HepG2 (cell line): ENCODE measurements around the gene AXDND1. TPM values are rescaled to one million over a fixed set of nuclear protein-coding genes. Genes with fewer than 3 reads are reported as not detected.

ENCODE experiments used
- ATAD3A ChIP-seq: sonication (generic); formaldehyde crosslinking; IDR thresholded peaks from 2 replicates; pipeline ENCODE4 v1.4.0; 2020; ENCODE audit warnings: missing genetic modification reagents
- GLI4 ChIP-seq: sonication (generic); formaldehyde crosslinking; IDR thresholded peaks from 2 replicates; pipeline ENCODE4 v1.5.1; 2020; ENCODE audit warnings: missing genetic modification reagents, mild to moderate bottlenecking, moderate library complexity, borderline replicate concordance
- HOXA5 ChIP-seq: sonication (generic); formaldehyde crosslinking; IDR thresholded peaks from 2 replicates; pipeline ENCODE4 v1.4.0; 2020; ENCODE audit warnings: missing genetic modification reagents
- NFE2L2 ChIP-seq: fragments of 150-350 bp; IDR thresholded peaks from 2 replicates; pipeline ENCODE4 v1.6.1; 2014; ENCODE audit warnings: low read length
- SMC3 ChIP-seq: IDR thresholded peaks from 2 replicates; pipeline ENCODE4 v1.6.1; 2011; ENCODE audit warnings: low read length, improper control_type of control experiment
- TEAD3 ChIP-seq: optimal IDR thresholded peaks from 2 replicates; pipeline ENCODE3; 2016; ENCODE audit warnings: borderline replicate concordance
- ZNF564 ChIP-seq: sonication (generic); formaldehyde crosslinking; IDR thresholded peaks from 2 replicates; pipeline ENCODE4 v1.8.1; 2023; ENCODE audit warnings: mild to moderate bottlenecking, missing genetic modification reagents
- polyA plus RNA-seq, 8 experiments: library from polyadenylated mRNA; depleted of rRNA in 3 of 8; stranded (reverse) in 7 of 8; unstranded in 1 of 8; fragments of >200 nt; fragmentation: Illumina TruSeq in 4 of 8; extraction: Trizol in 4 of 8; gene quantifications; 2 replicates each; pipeline versions ENCODE4 v1.2.1 to v1.2.3, GENCODE V29; 2011 to 2016; ENCODE audit warnings: low read depth in 4 of 8, missing spikeins in 1 of 8, mixed read lengths in 1 of 8; ENCODE audit not compliant: insufficient read depth in 1 of 8
- total RNA-seq, 5 experiments: library from RNA; depleted of rRNA; stranded (reverse); fragments of >200 nt; fragmentation: Illumina TruSeq; extraction: Trizol; gene quantifications; 2 replicates each; pipeline ENCODE4 v1.2.3, GENCODE V29; 2016; ENCODE audit warnings: low read depth in 1 of 5
- TF ChIP-seq, protein P1 (sequence below): sonication (generic); formaldehyde crosslinking; IDR thresholded peaks from 2 replicates; pipeline ENCODE4 v1.5.1; 2020; ENCODE audit warnings: missing genetic modification reagents, mild to moderate bottlenecking, borderline replicate concordance
- TF ChIP-seq, protein P2 (sequence below): IDR thresholded peaks from 2 replicates; pipeline ENCODE4 v1.6.1; 2016; ENCODE audit warnings: low read depth
- TF ChIP-seq, protein P3 (sequence below): sonication (generic); formaldehyde crosslinking; IDR thresholded peaks from 2 replicates; pipeline ENCODE4 v1.5.0; 2020; ENCODE audit warnings: mild to moderate bottlenecking, missing genetic modification reagents, moderate library complexity
- TF ChIP-seq, protein P4 (sequence below): IDR thresholded peaks from 2 replicates; pipeline ENCODE4 v1.6.1; 2016; ENCODE audit warnings: mild to moderate bottlenecking, missing biosample characterization, missing genetic modification reagents

The AXDND1 gene
- total and polyA plus RNA-seq, 2 of the 13 experiments (the other 11 are each of a cell fraction or from before 2014, with no cell fraction given), result 0.15 to 0.40 TPM

DNA sequence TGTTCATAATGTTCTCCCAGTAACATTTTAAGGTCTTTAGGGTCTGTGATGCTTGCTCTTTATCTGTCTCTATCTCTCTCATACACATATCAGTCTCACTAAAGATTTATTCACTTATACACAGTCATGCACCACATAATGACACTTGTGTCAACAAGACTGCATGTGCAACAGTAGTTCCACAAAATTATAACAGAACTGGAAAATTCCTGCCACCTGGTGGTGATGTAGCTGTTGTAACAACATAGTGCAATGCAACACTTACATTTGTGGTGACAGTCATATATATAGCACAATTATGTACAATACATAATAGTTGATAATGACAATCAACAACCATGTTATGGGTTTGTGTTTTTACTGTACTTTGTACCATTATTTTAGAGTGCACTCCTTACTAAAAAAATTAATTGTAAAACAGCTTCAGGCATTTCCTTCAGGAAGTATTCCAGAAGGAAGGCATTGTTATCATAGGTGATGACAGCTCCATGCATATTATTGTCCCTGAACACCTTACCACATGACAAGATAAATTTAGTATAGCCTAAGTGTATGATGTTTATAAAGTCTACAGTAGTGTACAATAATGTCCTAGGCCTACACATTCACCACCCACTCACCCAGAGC, 234.0 kb downstream of the AXDND1 start (continued):
- TF ChIP-seq, protein P1, sequence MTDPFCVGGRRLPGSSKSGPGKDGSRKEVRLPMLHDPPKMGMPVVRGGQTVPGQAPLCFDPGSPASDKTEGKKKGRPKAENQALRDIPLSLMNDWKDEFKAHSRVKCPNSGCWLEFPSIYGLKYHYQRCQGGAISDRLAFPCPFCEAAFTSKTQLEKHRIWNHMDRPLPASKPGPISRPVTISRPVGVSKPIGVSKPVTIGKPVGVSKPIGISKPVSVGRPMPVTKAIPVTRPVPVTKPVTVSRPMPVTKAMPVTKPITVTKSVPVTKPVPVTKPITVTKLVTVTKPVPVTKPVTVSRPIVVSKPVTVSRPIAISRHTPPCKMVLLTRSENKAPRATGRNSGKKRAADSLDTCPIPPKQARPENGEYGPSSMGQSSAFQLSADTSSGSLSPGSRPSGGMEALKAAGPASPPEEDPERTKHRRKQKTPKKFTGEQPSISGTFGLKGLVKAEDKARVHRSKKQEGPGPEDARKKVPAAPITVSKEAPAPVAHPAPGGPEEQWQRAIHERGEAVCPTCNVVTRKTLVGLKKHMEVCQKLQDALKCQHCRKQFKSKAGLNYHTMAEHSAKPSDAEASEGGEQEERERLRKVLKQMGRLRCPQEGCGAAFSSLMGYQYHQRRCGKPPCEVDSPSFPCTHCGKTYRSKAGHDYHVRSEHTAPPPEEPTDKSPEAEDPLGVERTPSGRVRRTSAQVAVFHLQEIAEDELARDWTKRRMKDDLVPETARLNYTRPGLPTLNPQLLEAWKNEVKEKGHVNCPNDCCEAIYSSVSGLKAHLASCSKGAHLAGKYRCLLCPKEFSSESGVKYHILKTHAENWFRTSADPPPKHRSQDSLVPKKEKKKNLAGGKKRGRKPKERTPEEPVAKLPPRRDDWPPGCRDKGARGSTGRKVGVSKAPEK (CRISPR knock-in tag), result no peak
- TF ChIP-seq, protein P2, sequence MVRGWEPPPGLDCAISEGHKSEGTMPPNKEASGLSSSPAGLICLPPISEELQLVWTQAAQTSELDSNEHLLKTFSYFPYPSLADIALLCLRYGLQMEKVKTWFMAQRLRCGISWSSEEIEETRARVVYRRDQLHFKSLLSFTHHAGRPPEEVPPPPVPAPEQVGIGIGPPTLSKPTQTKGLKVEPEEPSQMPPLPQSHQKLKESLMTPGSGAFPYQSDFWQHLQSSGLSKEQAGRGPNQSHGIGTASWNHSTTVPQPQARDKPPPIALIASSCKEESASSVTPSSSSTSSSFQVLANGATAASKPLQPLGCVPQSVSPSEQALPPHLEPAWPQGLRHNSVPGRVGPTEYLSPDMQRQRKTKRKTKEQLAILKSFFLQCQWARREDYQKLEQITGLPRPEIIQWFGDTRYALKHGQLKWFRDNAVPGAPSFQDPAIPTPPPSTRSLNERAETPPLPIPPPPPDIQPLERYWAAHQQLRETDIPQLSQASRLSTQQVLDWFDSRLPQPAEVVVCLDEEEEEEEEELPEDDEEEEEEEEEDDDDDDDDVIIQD (CRISPR knock-in tag), result no peak
- no peak for TF ChIP-seq HOXA5 (CRISPR knock-in tag)
- TF ChIP-seq TEAD3, result peak; percentile 86
- TF ChIP-seq ZNF564, result no peak
- TF ChIP-seq GLI4 (CRISPR knock-in tag), result no peak
- TF ChIP-seq, protein P3, sequence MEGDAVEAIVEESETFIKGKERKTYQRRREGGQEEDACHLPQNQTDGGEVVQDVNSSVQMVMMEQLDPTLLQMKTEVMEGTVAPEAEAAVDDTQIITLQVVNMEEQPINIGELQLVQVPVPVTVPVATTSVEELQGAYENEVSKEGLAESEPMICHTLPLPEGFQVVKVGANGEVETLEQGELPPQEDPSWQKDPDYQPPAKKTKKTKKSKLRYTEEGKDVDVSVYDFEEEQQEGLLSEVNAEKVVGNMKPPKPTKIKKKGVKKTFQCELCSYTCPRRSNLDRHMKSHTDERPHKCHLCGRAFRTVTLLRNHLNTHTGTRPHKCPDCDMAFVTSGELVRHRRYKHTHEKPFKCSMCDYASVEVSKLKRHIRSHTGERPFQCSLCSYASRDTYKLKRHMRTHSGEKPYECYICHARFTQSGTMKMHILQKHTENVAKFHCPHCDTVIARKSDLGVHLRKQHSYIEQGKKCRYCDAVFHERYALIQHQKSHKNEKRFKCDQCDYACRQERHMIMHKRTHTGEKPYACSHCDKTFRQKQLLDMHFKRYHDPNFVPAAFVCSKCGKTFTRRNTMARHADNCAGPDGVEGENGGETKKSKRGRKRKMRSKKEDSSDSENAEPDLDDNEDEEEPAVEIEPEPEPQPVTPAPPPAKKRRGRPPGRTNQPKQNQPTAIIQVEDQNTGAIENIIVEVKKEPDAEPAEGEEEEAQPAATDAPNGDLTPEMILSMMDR (CRISPR knock-in tag), result peak; percentile 71
- TF ChIP-seq NFE2L2, result no peak
- peak; percentile 47 for TF ChIP-seq SMC3
- no peak for TF ChIP-seq ATAD3A (CRISPR knock-in tag)
- TF ChIP-seq, protein P4, sequence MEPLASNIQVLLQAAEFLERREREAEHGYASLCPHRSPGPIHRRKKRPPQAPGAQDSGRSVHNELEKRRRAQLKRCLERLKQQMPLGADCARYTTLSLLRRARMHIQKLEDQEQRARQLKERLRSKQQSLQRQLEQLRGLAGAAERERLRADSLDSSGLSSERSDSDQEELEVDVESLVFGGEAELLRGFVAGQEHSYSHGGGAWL (CRISPR knock-in tag), result no peak
- TF ChIP-seq, all 625 proteins: peak for 7
